Measurements from ENCODE around the gene COL13A1. TPM values are rescaled to one million over a fixed set of nuclear protein-coding genes. Genes with fewer than 3 reads are reported as not detected.

The COL13A1 gene
- total RNA-seq, 4 donors from 2014 or later = 2.0 to 3.8 TPM; not detected in 2

GRCh38 chr10:69941730-69942129 is 140.0 kb downstream of the COL13A1 start:
- Histone ChIP-seq H3K36me3 (no peaks in the 10 kb centered on the region), H3K4me1 (no peaks in the 10 kb centered on the region), H3K9me3 (no peaks in the 10 kb centered on the region), H3K27ac (no peak overlapping the region), H3K27me3 (no peaks in the 10 kb centered on the region), H3K4me3 (no peak overlapping the region)
- no peak for DNase-seq
- no peak for TF ChIP-seq POLR2A (IDR thresholded peaks at IDR 0.05)
- 75 to 94% methylated on average over 3 to 8 of the region's 11 CpGs for WGBS, 2 donors
- intact Hi-C loops (cut with DNase I) = no loop called here

GRCh38 chr10:69943292-69943820 is 141.7 kb downstream of the COL13A1 start:
- Histone ChIP-seq H3K27ac (no peak overlapping the region), H3K9me3 (no peaks in the 10 kb centered on the region), H3K27me3 (no peaks in the 10 kb centered on the region), H3K4me3 (no peak overlapping the region), H3K4me1 (no peaks in the 10 kb centered on the region), H3K36me3 (no peaks in the 10 kb centered on the region)
- intact Hi-C loops (cut with DNase I) = no loop called here
- TF ChIP-seq CTCF (IDR thresholded peaks at IDR 0.05) = no peak
- no peak for TF ChIP-seq POLR2A (IDR thresholded peaks at IDR 0.05)
- DNase-seq = no peak
- WGBS, 2 donors = 80 to 83% methylated on average over 1 to 3 of the region's 19 CpGs

GRCh38 chr10:69944761-69945160 is 143.1 kb downstream of the COL13A1 start:
- no peaks in the 10 kb centered on the region for H3K4me1 ChIP-seq
- no peak for DNase-seq

GRCh38 chr10:69948261-69948660 is 146.6 kb downstream of the COL13A1 start:
- DNase-seq = no peak
- H3K27me3 ChIP-seq = no peaks in the 10 kb centered on the region
- intact Hi-C loops (cut with DNase I) = no loop called here
- H3K4me1 ChIP-seq = no peaks in the 10 kb centered on the region
- H3K4me3 ChIP-seq = no peak overlapping the region
- 84 to 85% methylated on average over 3 to 4 of the region's 4 CpGs for WGBS, 2 donors
- H3K36me3 ChIP-seq = no peaks in the 10 kb centered on the region
- TF ChIP-seq POLR2A (IDR thresholded peaks at IDR 0.05) (no peak), CTCF (IDR thresholded peaks at IDR 0.05) (no peak)
- no peaks in the 10 kb centered on the region for H3K9me3 ChIP-seq
- no peak overlapping the region for H3K27ac ChIP-seq

More at GRCh38 chr10:69944761-69945160, 143.1 kb downstream of the COL13A1 start:
- no peak overlapping the region for H3K4me3 ChIP-seq
- 68 to 75% methylated on average over 5 to 7 of the region's 10 CpGs for WGBS, 2 donors
- H3K27ac ChIP-seq = no peak overlapping the region
- TF ChIP-seq POLR2A (IDR thresholded peaks at IDR 0.05) (no peak), CTCF (IDR thresholded peaks at IDR 0.05) (no peak)
- H3K9me3 ChIP-seq = no peaks in the 10 kb centered on the region
- no peaks in the 10 kb centered on the region for H3K36me3 ChIP-seq
- intact Hi-C loops (cut with DNase I) = no loop called here
- no peaks in the 10 kb centered on the region for H3K27me3 ChIP-seq

GRCh38 chr10:69949770-69950169 is 148.1 kb downstream of the COL13A1 start:
- Histone ChIP-seq H3K36me3 (no peaks in the 10 kb centered on the region), H3K27me3 (no peaks in the 10 kb centered on the region), H3K4me3 (no peak overlapping the region), H3K27ac (no peak overlapping the region), H3K4me1 (no peaks in the 10 kb centered on the region), H3K9me3 (no peaks in the 10 kb centered on the region)
- WGBS, 2 donors = 78 to 90% methylated on average over 7 to 8 of the region's 8 CpGs
- DNase-seq = no peak
- no peak for TF ChIP-seq POLR2A (IDR thresholded peaks at IDR 0.05)
- no peak for TF ChIP-seq CTCF (IDR thresholded peaks at IDR 0.05)
- intact Hi-C loops (cut with DNase I) = no loop called here

- DNase-seq = no peak
- Histone ChIP-seq H3K4me3 (no peak overlapping the region), H3K27ac (no peak overlapping the region), H3K4me1 (peaks cover 0 to 10% (median 9%) of the 10 kb centered on the region in 3 donors), H3K36me3 (no peaks in the 10 kb centered on the region), H3K9me3 (no peaks in the 10 kb centered on the region), H3K27me3 (no peaks in the 10 kb centered on the region)
- intact Hi-C loops (cut with DNase I) = no loop called here
- WGBS, 2 donors = 70 to 92% methylated on average over 2 to 3 of the region's 3 CpGs
- TF ChIP-seq POLR2A (IDR thresholded peaks at IDR 0.05) (no peak), CTCF (IDR thresholded peaks at IDR 0.05) (no peak)
These were observed 150.0 kb downstream of the COL13A1 start for GRCh38 chr10:69951658-69952057.

All from esophagus squamous epithelium (tissue), 5 donors.